ENCODE measurements around the gene IL12RB1. TPM values are rescaled to one million over a fixed set of nuclear protein-coding genes. Genes with fewer than 3 reads are reported as not detected.

IL12RB1 gene
- total RNA-seq, 4 donors from 2014 or later = 0.30 to 0.87 TPM; not detected in 2

DNA sequence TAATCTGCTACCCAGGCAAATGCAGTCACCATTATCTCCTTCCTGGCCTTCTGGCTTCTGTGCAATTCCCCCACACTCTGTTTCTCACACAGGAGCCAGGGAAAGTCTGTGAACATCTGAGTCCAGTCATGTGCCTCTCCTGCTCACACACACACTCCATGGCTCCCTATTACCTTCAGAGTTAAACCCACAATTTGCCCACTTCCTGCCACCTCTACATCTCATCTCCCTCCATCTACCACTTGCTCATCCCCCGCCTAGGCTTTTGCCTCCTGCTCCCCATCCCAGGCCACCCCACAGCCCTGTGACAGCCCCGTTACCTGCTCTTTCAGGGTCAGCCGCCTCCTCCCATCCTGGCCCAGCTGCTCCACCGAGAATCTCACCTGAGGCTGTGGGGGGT lies 13.5 kb downstream of the IL12RB1 start:
- peaks cover 4% of the 10 kb centered on the region for H3K27me3 ChIP-seq
- 76% methylated on average over 4 of the region's 4 CpGs for WGBS
- H3K27ac ChIP-seq = no peak overlapping the region
- no peaks in the 10 kb centered on the region for H3K36me3 ChIP-seq
- TF ChIP-seq, protein P1, sequence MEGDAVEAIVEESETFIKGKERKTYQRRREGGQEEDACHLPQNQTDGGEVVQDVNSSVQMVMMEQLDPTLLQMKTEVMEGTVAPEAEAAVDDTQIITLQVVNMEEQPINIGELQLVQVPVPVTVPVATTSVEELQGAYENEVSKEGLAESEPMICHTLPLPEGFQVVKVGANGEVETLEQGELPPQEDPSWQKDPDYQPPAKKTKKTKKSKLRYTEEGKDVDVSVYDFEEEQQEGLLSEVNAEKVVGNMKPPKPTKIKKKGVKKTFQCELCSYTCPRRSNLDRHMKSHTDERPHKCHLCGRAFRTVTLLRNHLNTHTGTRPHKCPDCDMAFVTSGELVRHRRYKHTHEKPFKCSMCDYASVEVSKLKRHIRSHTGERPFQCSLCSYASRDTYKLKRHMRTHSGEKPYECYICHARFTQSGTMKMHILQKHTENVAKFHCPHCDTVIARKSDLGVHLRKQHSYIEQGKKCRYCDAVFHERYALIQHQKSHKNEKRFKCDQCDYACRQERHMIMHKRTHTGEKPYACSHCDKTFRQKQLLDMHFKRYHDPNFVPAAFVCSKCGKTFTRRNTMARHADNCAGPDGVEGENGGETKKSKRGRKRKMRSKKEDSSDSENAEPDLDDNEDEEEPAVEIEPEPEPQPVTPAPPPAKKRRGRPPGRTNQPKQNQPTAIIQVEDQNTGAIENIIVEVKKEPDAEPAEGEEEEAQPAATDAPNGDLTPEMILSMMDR (IDR thresholded peaks at IDR 0.05) = no peak
- TF ChIP-seq POLR2A (IDR thresholded peaks at IDR 0.05) (no peak), POLR2AphosphoS5 (IDR thresholded peaks at IDR 0.05) (no peak), EP300 (IDR thresholded peaks at IDR 0.05) (no peak)
- no peak for DNase-seq (ENCODE audit: low spot score in 2 of 2)
- H3K4me3 ChIP-seq = no peak overlapping the region
- H3K4me1 ChIP-seq = no peaks in the 10 kb centered on the region
- H3K9me3 ChIP-seq = no peaks in the 10 kb centered on the region

DNA sequence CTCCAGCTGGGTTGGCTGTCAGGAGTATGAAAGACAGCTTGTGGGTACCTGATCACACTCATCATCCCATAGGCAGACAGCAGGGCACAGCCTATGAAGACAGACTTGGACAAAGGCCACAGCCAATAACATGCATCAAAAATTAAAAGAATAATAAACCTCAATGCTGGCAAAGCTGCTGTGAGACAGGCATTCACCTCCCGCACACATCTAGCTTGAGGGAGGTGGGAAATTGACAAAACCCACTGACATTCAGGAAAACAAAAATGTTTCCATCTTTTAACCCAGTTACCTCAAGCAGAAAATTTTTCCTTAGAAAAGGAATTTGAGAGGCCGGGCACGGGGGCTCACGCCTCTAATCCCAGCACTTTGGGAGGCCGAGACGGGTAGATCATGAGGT lies 14.4 kb downstream of the IL12RB1 start:
- no peak overlapping the region for H3K27ac ChIP-seq
- TF ChIP-seq EP300 (IDR thresholded peaks at IDR 0.05) (no peak), POLR2A (IDR thresholded peaks at IDR 0.05) (no peak), POLR2AphosphoS5 (IDR thresholded peaks at IDR 0.05) (no peak)
- TF ChIP-seq, protein P1 (IDR thresholded peaks at IDR 0.05) = no peak
- H3K4me3 ChIP-seq = no peak overlapping the region
- no peak for DNase-seq (ENCODE audit: low spot score in 2 of 2)
- no peaks in the 10 kb centered on the region for H3K4me1 ChIP-seq
- no peaks in the 10 kb centered on the region for H3K9me3 ChIP-seq
- peaks cover 4% of the 10 kb centered on the region for H3K27me3 ChIP-seq
- 78% methylated on average over 6 of the region's 6 CpGs for WGBS
- H3K36me3 ChIP-seq = no peaks in the 10 kb centered on the region

DNA sequence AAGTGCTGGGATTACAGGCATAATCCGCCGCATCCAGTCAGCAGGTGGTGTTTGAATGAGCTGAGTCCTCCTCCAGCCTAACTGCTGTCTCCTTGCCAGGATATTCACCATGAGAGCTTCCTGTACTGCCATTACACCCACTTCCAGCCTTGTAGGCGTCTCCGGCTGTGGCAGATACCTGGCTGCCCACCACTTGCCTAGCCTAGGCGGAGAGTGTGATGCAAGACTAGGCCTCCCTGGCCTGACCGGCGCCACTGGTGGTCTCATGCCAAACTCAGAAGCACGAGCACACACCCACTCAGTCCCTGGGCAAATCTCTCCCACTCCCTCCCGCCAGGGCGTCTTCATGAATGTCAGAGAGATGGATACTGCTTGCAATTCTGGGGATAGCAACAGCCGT lies 16.6 kb downstream of the IL12RB1 start:
- Histone ChIP-seq H3K9me3 (no peaks in the 10 kb centered on the region), H3K4me1 (no peaks in the 10 kb centered on the region), H3K27me3 (peaks cover 4% of the 10 kb centered on the region), H3K4me3 (no peak overlapping the region), H3K27ac (no peak overlapping the region), H3K36me3 (no peaks in the 10 kb centered on the region)
- WGBS = 33% methylated on average over 9 of the region's 11 CpGs
- no peak for TF ChIP-seq EP300 (IDR thresholded peaks at IDR 0.05)
- no peak for DNase-seq (ENCODE audit: low spot score in 2 of 2)

GRCh38 chr19:18069383-18069782 lies 17.4 kb downstream of the IL12RB1 start:
- TF ChIP-seq, protein P1 (IDR thresholded peaks at IDR 0.05) = no peak
- TF ChIP-seq EP300 (IDR thresholded peaks at IDR 0.05) (no peak), POLR2A (IDR thresholded peaks at IDR 0.05) (no peak), POLR2AphosphoS5 (IDR thresholded peaks at IDR 0.05) (no peak)
- peaks cover 4% of the 10 kb centered on the region for H3K27me3 ChIP-seq
- H3K4me3 ChIP-seq = no peak overlapping the region
- WGBS = 86% methylated on average over 7 of the region's 15 CpGs
- H3K36me3 ChIP-seq = no peaks in the 10 kb centered on the region
- H3K4me1 ChIP-seq = no peaks in the 10 kb centered on the region
- H3K9me3 ChIP-seq = no peaks in the 10 kb centered on the region
- no peak overlapping the region for H3K27ac ChIP-seq
- no peak for DNase-seq (ENCODE audit: low spot score in 2 of 2)

GRCh38 chr19:18068395-18068794 lies 18.3 kb downstream of the IL12RB1 start:
- WGBS = 96% methylated on average over 5 of the region's 5 CpGs
- H3K27me3 ChIP-seq = peaks cover 4% of the 10 kb centered on the region
- no peak for DNase-seq (ENCODE audit: low spot score in 2 of 2)
- TF ChIP-seq POLR2A (IDR thresholded peaks at IDR 0.05) = no peak
- TF ChIP-seq EP300 (IDR thresholded peaks at IDR 0.05) = no peak
- TF ChIP-seq, protein P1 (IDR thresholded peaks at IDR 0.05) = no peak
- no peak for TF ChIP-seq POLR2AphosphoS5 (IDR thresholded peaks at IDR 0.05)
- no peaks in the 10 kb centered on the region for H3K36me3 ChIP-seq
- H3K9me3 ChIP-seq = no peaks in the 10 kb centered on the region
- no peak overlapping the region for H3K4me3 ChIP-seq
- no peak overlapping the region for H3K27ac ChIP-seq
- no peaks in the 10 kb centered on the region for H3K4me1 ChIP-seq

DNA sequence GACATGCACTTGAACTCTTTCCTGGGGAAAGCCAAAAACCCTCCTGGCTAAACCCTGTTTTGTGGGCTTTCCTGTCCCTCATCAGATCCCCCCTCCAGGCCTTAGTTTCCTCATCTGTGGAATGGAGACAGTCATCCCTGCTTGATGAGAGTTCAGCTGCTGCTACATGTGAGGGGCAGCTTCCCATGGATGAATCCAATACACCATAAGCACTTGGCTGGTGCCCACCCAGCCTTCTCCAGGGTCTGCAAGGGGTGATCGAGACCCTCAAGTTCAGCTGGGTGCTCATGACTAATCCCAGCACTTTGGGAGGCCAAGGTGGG lies 21.6 kb downstream of the IL12RB1 start:
- TF ChIP-seq POLR2AphosphoS5 (IDR thresholded peaks at IDR 0.05) = no peak
- no peaks in the 10 kb centered on the region for H3K4me1 ChIP-seq
- no peaks in the 10 kb centered on the region for H3K27me3 ChIP-seq
- DNase-seq (ENCODE audit: low spot score in 2 of 2) = no peak
- no peak overlapping the region for H3K4me3 ChIP-seq
- H3K27ac ChIP-seq = no peak overlapping the region
- no peaks in the 10 kb centered on the region for H3K9me3 ChIP-seq
- H3K36me3 ChIP-seq = no peaks in the 10 kb centered on the region
- no CpG with 5 or more reads among the region's 1 CpG for WGBS
